Tibial artery (tissue), 4 donors: Measurements from ENCODE around the gene CSNK1G3.
A peak's percentile ranks its signal among the peaks of the same experiment; 100 is the strongest.

Experiments used
- DNase-seq, 2 donors: peaks; one replicate each; pipeline ENCODE4 v3.0.0-alpha.2; 2019
- H3K27ac ChIP-seq, 2 donors: fragments of 200-600 bp; sonication (generic) in 1 of 2; 1 replicate in 1 of 2; 2 replicates in 1 of 2; pipeline ENCODE4 v1.5.1; 2018 to 2019; ENCODE audit warnings: mild to moderate bottlenecking in 1 of 2
- H3K27me3 ChIP-seq, 2 donors: fragments of 200-600 bp; sonication (generic) in 1 of 2; one replicate each; pipeline versions ENCODE4 v1.5.1 to v1.6.0; 2016 to 2019
- H3K36me3 ChIP-seq, 3 donors: fragments of 200-600 bp; sonication (generic) in 2 of 3; one replicate each; pipeline ENCODE4 v1.5.1; 2016 to 2019; ENCODE audit warnings: mild to moderate bottlenecking in 2 of 3
- H3K4me1 ChIP-seq, 4 donors: fragments of 200-600 bp; sonication (generic) in 2 of 4; 1 replicate in 3 of 4; 2 replicates in 1 of 4; pipeline ENCODE4 v1.5.1; 2016 to 2019
- H3K4me3 ChIP-seq, 2 donors: fragments of 200-600 bp; sonication (generic) in 1 of 2; 1 replicate in 1 of 2; 2 replicates in 1 of 2; pipeline ENCODE4 v1.5.1; 2018 to 2019; ENCODE audit warnings: mild to moderate bottlenecking in 2 of 2
- H3K9me3 ChIP-seq, 3 donors: fragments of 200-600 bp; sonication (generic) in 1 of 3; one replicate each; pipeline ENCODE4 v1.5.1; 2016 to 2019
- CTCF ChIP-seq, 2 experiments: fragments of 200-600 bp in 1 of 2; fragments of 450-650 bp in 1 of 2; IDR thresholded peaks; one replicate each; pipeline ENCODE4 v1.5.1; 2017 to 2019; ENCODE audit warnings: antibody characterized with exemption in 2 of 2, mild to moderate bottlenecking in 1 of 2, moderate library complexity in 1 of 2
- intact Hi-C: fragments of 100-400 bp; cut with DNase I; formaldehyde crosslinking; loops from one replicate; pipeline ENCODE4 v1.15.0; 2023; ENCODE audit warnings: low total_unique reads

Gene CSNK1G3

DNA sequence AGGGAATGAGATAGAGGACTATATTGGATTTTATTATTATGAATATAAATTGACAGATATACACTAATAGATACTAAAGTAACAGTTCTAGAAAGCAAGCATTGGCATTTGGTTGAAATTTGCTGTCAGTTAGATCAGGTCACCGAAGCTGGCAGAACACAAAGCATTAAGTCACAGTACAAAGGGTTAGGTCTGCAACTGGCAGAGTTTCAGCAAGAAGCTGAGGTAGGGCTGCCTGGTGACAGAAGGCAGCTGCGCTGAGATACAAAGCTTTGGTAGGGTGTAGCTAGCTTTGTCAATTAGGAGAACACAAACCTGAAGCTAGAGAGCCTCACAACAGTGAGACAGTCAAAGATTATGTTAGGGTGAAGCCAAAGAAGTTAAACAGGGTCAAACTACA lies 6.3 kb upstream of the CSNK1G3 start:
- no peak for TF ChIP-seq CTCF (IDR thresholded peaks at IDR 0.05)
- intact Hi-C loops, result no loop called here
- Histone ChIP-seq H3K27ac (no peak overlapping the region), H3K4me1 (no peaks in the 10 kb centered on the region), H3K27me3 (no peaks in the 10 kb centered on the region), H3K36me3 (no peaks in the 10 kb centered on the region), H3K9me3 (no peaks in the 10 kb centered on the region), H3K4me3 (no peak overlapping the region)
- DNase-seq, result no peak

- Histone ChIP-seq H3K27me3 (no peaks in the 10 kb centered on the region), H3K9me3 (no peaks in the 10 kb centered on the region), H3K36me3 (no peaks in the 10 kb centered on the region), H3K27ac (no peak overlapping the region), H3K4me1 (peaks cover 0 to 3% (median 0%) of the 10 kb centered on the region in 4 donors), H3K4me3 (no peak overlapping the region)
- intact Hi-C loops, result no loop called here
- no peak for DNase-seq
- no peak for TF ChIP-seq CTCF (IDR thresholded peaks at IDR 0.05)
These were observed 3.5 kb upstream of the CSNK1G3 start for GRCh38 chr5:123508441-123508840.

DNA sequence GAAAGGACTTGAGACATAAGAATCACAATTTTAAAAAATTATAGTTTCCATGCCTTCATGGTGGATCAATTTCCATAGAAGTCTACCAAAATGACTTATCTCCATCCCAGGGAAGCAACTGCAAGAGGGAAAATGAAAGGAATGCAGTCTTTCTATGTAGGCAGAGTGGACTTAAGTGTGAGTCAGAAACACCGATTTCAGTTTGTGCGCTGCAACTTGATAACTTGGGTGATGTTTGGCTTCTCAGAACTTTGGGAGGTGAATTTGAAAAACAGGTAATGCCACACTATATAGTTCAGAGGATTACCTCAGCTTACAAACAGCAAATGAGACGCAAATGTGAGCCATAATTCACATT lies 708 bp upstream of the CSNK1G3 start:
- Histone ChIP-seq H3K4me1 (peaks cover 0 to 11% (median 4%) of the 10 kb centered on the region in 4 donors), H3K27me3 (no peaks in the 10 kb centered on the region), H3K9me3 (no peaks in the 10 kb centered on the region), H3K27ac (peak overlapping the region; percentile 85 to 86), H3K36me3 (no peaks in the 10 kb centered on the region), H3K4me3 (peak overlapping the region; percentile 65 to 80)
- TF ChIP-seq CTCF (IDR thresholded peaks at IDR 0.05), result no peak
- no peak for DNase-seq
- intact Hi-C loops, result loop anchor here (1.0 kb wide), 1 partner anchor 88 kb away; the partner anchor contains the start of gene CEP120

- Histone ChIP-seq H3K4me3 (peak overlapping the region; percentile 65 to 80), H3K27me3 (no peaks in the 10 kb centered on the region), H3K36me3 (no peaks in the 10 kb centered on the region), H3K27ac (peak overlapping the region; percentile 85 to 86), H3K9me3 (no peaks in the 10 kb centered on the region), H3K4me1 (peaks cover 0 to 11% (median 4%) of the 10 kb centered on the region in 4 donors)
- intact Hi-C loops, result no loop called here
- peak in 1 of 2 donors; percentile 70 for DNase-seq
- TF ChIP-seq CTCF (IDR thresholded peaks at IDR 0.05), result no peak
These were observed 859 bp downstream of the CSNK1G3 start for GRCh38 chr5:123512611-123513461.

GRCh38 chr5:123514615-123515355 lies 2.8 kb downstream of the CSNK1G3 start:
- Histone ChIP-seq H3K27ac (no peak overlapping the region), H3K27me3 (no peaks in the 10 kb centered on the region), H3K4me1 (peaks cover 0 to 11% (median 4%) of the 10 kb centered on the region in 4 donors), H3K4me3 (no peak overlapping the region), H3K36me3 (no peaks in the 10 kb centered on the region), H3K9me3 (no peaks in the 10 kb centered on the region)
- intact Hi-C loops, result no loop called here
- no peak for DNase-seq
- no peak for TF ChIP-seq CTCF (IDR thresholded peaks at IDR 0.05)
